Parathyroid adenoma (tissue), 2 donors: Measurements from ENCODE around the gene ARHGEF11.

Experiments
- H2AFZ ChIP-seq: fragments of 300-600 bp; sonication (generic); one replicate; pipeline ENCODE4 v1.7.0; 2017; ENCODE audit warnings: antibody characterized with exemption, mild to moderate bottlenecking
- H3K27ac ChIP-seq: fragments of 300-600 bp; sonication (generic); one replicate; pipeline ENCODE4 v1.7.0; 2017
- H3K27me3 ChIP-seq: fragments of 300-600 bp; sonication (generic); one replicate; pipeline ENCODE4 v1.7.0; 2017; ENCODE audit warnings: low read length; ENCODE audit not compliant: control insufficient read depth, insufficient read depth
- H3K36me3 ChIP-seq: fragments of 300-600 bp; sonication (generic); one replicate; pipeline ENCODE4 v1.7.0; 2017; ENCODE audit warnings: low read length; ENCODE audit not compliant: control insufficient read depth, insufficient read depth
- H3K4me1 ChIP-seq: fragments of 300-600 bp; sonication (generic); one replicate; pipeline ENCODE4 v1.7.0; 2017; ENCODE audit warnings: control low read depth
- H3K4me2 ChIP-seq: fragments of 300-600 bp; sonication (generic); one replicate; pipeline ENCODE4 v1.7.0; 2017; ENCODE audit warnings: low read length
- H3K4me3 ChIP-seq: fragments of 300-600 bp; sonication (generic); one replicate; pipeline ENCODE4 v1.7.0; 2017; ENCODE audit warnings: low read depth, low read length
- H3K79me2 ChIP-seq: fragments of 300-600 bp; sonication (generic); one replicate; pipeline ENCODE4 v1.7.0; 2017; ENCODE audit warnings: control low read depth
- H3K9ac ChIP-seq: fragments of 300-600 bp; sonication (generic); one replicate; pipeline ENCODE4 v1.7.0; 2017; ENCODE audit warnings: mild to moderate bottlenecking
- H3K9me3 ChIP-seq: fragments of 300-600 bp; sonication (generic); one replicate; pipeline ENCODE4 v1.7.0; 2017; ENCODE audit warnings: low read length; ENCODE audit not compliant: control insufficient read depth
- TF ChIP-seq, protein P1 (sequence below): fragments of 300-600 bp; sonication (generic); IDR thresholded peaks from one replicate; pipeline ENCODE4 v1.7.0; 2017; ENCODE audit warnings: antibody characterized with exemption, mild to moderate bottlenecking
- donor health status: primary hyperparathyroidism.

The ARHGEF11 gene

GRCh38 chr1:156942176-156942575 is 103.4 kb downstream of the ARHGEF11 start:
- Histone ChIP-seq H3K4me2 (no peak overlapping the region), H3K27me3 (no peaks in the 10 kb centered on the region), H3K9ac (no peak overlapping the region), H2AFZ (no peak overlapping the region), H3K4me3 (no peak overlapping the region), H3K4me1 (no peaks in the 10 kb centered on the region), H3K27ac (no peak overlapping the region), H3K9me3 (no peaks in the 10 kb centered on the region), H3K36me3 (no peaks in the 10 kb centered on the region), H3K79me2 (no peaks in the 10 kb centered on the region)
- TF ChIP-seq, protein P1, sequence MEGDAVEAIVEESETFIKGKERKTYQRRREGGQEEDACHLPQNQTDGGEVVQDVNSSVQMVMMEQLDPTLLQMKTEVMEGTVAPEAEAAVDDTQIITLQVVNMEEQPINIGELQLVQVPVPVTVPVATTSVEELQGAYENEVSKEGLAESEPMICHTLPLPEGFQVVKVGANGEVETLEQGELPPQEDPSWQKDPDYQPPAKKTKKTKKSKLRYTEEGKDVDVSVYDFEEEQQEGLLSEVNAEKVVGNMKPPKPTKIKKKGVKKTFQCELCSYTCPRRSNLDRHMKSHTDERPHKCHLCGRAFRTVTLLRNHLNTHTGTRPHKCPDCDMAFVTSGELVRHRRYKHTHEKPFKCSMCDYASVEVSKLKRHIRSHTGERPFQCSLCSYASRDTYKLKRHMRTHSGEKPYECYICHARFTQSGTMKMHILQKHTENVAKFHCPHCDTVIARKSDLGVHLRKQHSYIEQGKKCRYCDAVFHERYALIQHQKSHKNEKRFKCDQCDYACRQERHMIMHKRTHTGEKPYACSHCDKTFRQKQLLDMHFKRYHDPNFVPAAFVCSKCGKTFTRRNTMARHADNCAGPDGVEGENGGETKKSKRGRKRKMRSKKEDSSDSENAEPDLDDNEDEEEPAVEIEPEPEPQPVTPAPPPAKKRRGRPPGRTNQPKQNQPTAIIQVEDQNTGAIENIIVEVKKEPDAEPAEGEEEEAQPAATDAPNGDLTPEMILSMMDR: no peak

DNA sequence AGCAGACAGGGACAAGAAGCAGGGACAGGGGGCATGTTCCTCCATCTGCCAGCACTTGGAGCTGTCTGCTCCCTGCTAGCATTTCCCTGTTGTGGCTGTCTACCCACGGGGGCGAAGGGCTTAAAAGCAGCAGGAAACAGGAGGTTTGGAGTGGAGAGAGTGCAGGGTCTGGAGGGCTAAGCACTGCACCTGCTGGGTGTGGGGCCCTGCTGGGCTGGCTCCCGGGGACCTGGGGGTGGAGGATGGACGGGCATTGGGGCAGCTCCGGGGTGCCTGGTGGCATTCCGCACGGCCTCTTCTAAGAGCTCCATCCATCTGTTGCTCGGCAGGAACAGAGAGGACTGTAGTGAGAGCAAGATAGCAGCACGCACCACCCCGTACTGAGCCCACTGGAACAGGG is 103.9 kb downstream of the ARHGEF11 start:
- Histone ChIP-seq H3K9me3 (no peaks in the 10 kb centered on the region), H3K4me2 (no peak overlapping the region), H3K9ac (no peak overlapping the region), H3K79me2 (no peaks in the 10 kb centered on the region), H3K27me3 (no peaks in the 10 kb centered on the region), H3K27ac (no peak overlapping the region), H2AFZ (no peak overlapping the region), H3K4me1 (no peaks in the 10 kb centered on the region), H3K4me3 (no peak overlapping the region), H3K36me3 (no peaks in the 10 kb centered on the region)
- TF ChIP-seq, protein P1: no peak

DNA sequence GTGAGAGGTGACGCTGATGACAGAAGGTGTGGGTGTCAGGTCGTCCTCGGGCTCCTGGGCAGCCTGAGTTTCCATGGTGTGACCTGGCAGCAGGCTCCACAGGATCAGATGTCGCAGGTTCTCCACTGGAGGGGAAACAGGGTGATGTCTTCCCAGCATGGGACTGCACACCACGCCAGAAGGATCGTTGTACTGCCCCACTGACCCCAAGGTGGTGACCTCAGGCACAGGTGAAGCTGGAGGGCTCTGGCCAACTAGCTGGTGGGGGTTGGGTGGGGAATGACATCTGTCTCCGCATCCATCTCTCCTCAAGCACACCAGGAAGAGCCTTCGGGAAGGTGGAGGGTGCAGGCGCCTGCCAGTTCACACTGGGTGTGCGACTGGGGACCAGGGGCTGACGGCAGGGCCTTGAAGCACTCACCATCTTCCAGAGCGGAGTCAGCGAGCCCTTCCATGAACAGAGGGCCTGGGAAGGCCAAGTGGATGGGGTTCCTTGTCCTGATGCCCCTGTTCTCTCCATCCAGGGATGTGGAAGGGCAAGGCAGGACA is 105.7 kb downstream of the ARHGEF11 start:
- TF ChIP-seq, protein P1: no peak
- Histone ChIP-seq H3K27ac (no peak overlapping the region), H3K36me3 (no peaks in the 10 kb centered on the region), H3K4me2 (no peak overlapping the region), H3K9me3 (no peaks in the 10 kb centered on the region), H3K4me1 (no peaks in the 10 kb centered on the region), H3K27me3 (no peaks in the 10 kb centered on the region), H3K4me3 (no peak overlapping the region), H2AFZ (no peak overlapping the region), H3K79me2 (no peaks in the 10 kb centered on the region), H3K9ac (no peak overlapping the region)

- Histone ChIP-seq H3K27me3 (no peaks in the 10 kb centered on the region), H3K36me3 (no peaks in the 10 kb centered on the region), H3K4me3 (no peak overlapping the region), H3K27ac (no peak overlapping the region), H3K79me2 (no peaks in the 10 kb centered on the region), H3K4me2 (no peak overlapping the region), H3K9me3 (no peaks in the 10 kb centered on the region), H3K4me1 (no peaks in the 10 kb centered on the region), H3K9ac (no peak overlapping the region), H2AFZ (no peak overlapping the region)
- TF ChIP-seq, protein P1: no peak
These were observed 106.7 kb downstream of the ARHGEF11 start for GRCh38 chr1:156938813-156939212.

DNA sequence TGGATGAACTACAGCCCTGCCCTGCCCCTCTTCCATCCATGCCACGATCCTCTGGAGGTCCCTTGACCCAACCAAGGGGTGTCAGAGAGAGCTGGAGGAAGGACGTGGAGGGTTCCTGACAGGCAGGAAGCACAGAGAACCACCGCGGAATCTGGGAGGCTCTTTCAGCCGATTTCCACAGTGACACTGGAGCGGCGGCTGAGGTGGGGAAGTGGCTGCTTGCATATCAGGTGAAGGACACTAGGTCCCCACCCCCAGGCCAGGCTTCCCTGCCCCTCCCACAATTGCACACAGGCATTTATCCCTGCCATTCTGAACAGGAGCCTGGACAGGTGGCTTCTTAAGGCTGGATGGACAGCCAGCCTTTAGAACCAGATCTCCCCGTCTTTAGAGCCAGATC is 107.7 kb downstream of the ARHGEF11 start:
- Histone ChIP-seq H3K36me3 (no peaks in the 10 kb centered on the region), H3K27me3 (no peaks in the 10 kb centered on the region), H3K4me1 (no peaks in the 10 kb centered on the region), H3K4me2 (no peak overlapping the region), H3K9me3 (no peaks in the 10 kb centered on the region), H3K4me3 (no peak overlapping the region), H3K27ac (no peak overlapping the region), H3K9ac (no peak overlapping the region), H3K79me2 (no peaks in the 10 kb centered on the region), H2AFZ (no peak overlapping the region)
- TF ChIP-seq, protein P1: no peak
